HG02759 (cell line): ENCODE data around the gene PTPRT.

ENCODE experiments used
- ATAC-seq: cut with Tn5 transposase; IDR thresholded peaks from one replicate; pipeline ENCODE4 v1.9.1; 2021; ENCODE audit warnings: mild to moderate bottlenecking, moderate library complexity; ENCODE audit not compliant: unreplicated experiment

The PTPRT gene

DNA sequence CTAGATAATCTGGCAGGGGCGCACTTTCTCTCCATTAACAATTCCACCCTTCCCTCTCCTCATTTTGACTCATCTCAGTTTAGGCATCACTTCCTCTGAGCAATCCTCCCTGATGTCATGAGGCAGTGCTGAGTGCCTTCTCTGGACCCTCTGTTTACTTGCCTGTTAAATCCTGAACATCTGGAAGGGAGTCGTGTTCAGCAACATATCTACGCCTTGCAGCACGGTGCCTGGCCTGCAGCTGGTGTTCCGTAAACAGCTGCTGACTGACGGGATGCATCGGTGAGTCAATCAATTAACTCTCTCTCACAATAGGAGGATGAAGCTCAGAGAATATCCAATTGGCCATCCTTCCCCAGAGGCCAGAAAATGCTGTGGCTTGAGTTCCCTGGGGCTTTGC, 613.5 kb downstream of the PTPRT start:
- no peak for ATAC-seq

DNA sequence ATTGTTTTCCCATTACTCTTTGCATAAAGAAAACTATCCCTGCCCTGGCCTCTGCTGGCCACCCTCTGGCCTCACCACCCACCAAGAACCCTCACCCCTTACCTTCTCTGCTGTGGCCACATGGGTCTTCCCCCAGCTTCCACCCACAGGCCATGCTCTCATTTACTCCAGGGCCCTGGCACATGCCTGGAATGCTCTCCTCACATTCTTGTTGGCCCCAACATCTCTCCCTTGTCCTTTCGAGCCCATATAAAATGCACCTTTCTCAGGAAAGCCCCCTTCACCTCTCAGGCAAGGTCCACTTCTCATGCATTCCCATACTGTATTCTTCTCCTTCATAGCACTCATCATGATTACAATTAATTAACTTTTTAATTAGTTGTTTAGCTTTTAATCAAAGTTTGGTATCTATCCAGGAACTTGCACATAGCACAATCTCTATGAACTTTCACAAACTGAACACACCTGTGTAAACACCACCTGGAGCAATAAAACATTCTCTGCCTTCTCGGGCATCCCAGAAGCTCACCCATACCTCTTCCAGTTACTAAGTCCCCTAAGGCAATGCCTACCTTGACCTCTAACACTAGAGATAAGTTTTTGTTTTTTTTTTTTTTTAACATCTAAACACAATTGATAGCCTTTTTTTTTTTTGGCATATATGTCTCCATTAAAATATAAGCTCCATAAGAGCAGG, 617.2 kb downstream of the PTPRT start:
- ATAC-seq, result no peak

DNA sequence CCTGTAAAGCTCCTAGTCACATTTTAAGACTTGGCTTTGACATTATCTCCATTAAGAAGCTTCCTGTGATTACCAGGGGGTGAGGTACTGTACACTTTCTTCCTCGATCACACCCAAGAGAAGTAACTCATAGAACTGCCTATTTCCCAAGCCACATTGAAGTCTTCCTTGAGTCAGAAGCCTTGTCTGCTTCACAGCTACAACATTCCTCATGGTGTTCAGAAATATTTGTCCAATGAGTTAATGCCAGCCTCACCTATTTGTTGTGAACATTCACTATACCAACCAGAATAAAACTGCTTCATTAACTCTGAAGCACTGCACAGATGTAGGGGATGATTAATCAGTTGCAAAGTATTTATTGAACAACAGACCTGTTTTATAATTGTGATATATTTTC, 622.3 kb downstream of the PTPRT start:
- ATAC-seq, result no peak

DNA sequence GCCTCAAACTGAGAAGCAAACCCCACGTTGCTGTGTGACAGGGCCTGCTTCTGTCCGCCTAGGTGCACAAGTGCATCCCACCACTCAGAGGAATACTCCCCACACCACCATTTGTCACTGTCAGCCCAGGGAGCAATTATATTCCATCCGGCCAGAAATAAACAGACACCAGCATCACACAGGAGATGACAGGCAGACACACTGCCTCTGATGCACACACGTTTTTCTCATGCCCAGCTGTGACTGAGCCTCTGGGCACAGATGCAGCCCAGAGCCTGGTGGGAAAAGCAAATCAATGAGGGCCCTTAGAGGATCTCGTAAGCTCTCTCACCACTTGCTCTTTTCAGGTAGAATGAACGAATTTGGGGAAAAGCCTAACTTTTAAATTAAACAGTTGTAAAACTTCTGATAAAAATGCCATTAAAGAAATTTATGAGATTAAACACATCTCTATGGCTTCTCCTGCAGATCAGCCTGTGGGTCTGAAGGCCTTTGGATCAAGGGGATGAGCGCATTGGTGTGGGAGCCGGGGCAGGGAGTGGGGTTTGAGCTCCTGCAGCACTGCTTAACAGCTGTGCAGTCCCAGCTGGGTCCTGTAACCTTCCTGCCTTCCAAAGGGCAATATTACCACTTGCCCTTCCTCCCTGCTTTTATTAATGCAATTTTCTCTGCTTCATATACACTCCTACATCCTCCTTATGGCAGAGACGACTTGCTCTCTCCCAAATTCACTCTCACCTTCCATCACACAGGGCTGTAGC, 624.3 kb downstream of the PTPRT start:
- ATAC-seq, result no peak

DNA sequence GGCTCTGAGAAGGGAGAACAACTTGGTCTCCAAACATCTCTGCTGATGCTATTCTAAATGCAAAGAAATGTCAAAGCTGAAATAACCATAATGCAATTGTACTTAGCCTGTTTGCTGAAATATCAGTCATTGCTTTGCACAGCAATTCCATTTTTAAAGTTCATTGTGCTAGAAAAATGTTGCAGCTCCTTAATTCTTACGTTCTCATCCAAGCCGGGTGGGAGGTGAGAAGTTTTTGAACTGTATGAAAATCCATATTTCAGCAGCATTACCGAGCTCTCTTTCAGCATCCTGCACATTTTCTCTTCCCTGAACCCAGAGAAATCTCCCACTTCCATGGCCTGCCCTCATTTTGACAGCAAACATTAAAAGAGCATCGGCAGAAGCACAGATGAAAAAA, 630.0 kb downstream of the PTPRT start:
- no peak for ATAC-seq

DNA sequence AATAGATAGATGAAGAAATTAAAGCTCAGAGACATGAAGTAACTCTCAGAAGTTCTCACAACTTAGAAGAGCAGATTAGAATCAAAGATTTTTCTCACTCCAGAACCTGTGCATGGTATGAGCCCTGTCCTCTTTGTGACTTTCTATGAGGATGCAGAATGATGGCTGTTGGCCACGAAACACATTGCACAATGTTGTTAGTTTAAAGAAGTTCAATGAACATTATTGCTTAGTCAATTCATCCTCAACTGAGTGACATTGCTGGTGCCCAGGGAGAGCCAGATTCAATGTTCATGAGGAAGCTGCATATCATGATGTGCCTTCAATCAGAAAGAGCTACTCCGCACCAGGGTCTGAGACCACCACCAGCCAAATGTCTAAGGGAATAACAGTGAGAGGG, 633.1 kb downstream of the PTPRT start:
- ATAC-seq, result no peak

DNA sequence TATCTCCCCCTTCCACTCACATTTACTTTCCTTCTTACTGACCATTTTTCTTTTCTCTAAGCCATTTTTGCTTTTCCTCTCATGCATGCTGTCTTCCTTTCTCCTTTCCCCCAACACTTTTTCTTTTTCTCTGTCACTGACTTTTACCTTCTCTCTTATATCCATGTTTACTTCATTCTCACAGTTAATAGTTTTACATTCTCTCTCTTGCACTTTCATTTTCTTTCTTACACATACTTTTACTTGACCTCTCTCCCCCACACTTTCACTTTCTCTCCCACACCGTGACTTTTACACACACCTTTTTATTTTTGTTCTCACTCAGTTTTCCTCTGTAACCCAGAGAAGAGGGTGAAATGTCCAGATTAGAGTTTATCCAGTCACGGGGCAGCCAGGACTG, 636.3 kb downstream of the PTPRT start:
- ATAC-seq, result peak; percentile 61

DNA sequence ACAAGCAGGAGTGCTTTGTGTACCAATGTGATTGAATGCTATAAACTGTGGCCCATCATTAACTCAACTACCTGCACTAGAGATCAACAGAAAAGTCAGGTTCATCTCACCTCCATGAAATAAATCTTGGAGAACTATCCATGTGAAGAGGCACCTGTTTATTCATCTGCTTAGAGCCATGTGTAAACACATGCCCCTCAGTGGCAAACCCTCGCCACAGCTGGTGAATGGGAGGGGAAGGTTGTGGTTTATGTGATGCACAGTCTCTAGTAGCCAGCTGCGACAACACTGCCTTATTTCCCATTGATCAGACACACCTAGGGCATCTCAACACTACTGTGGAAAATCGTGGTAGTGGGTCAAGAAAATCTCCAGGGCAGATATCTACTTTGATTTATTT, 640.2 kb downstream of the PTPRT start:
- no peak for ATAC-seq

DNA sequence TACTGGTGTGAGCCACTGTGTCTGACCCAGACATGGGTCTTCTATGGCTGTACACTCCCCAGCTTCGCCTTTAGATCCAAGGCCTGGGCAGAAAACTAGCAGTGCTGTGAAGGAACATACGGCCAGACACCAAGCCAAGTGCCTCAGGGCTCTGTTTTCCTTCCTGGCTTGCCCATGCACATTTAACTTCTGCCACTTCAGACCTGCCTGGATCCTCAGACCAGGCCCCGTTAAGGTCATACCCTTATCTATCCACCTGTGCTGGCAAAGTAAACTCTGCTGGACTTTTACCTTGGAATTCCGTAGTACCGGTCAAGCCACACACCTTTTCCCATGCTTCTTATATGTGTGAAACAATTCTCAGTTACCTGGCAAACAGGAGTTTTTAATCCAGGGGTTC, 644.8 kb downstream of the PTPRT start:
- ATAC-seq, result no peak

DNA sequence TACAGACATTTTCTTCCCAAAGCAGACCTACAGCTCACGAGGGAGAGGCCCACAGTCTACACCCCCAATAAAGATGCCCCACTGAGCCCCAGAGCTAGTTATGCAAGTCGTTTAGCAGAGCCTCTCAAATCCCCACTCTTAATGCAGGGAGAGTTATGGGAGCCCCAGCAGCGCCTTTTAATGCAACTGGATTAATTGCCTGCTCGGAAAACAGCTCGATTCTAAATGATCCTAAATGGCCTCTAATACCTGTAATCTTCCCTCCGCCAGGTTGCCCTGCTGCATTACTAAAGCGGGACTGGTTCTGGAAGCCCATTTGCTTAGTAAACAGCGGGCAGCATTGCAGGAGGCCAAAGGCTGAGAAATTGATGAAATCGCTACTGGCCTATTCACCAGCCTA, 656.9 kb downstream of the PTPRT start:
- no peak for ATAC-seq

DNA sequence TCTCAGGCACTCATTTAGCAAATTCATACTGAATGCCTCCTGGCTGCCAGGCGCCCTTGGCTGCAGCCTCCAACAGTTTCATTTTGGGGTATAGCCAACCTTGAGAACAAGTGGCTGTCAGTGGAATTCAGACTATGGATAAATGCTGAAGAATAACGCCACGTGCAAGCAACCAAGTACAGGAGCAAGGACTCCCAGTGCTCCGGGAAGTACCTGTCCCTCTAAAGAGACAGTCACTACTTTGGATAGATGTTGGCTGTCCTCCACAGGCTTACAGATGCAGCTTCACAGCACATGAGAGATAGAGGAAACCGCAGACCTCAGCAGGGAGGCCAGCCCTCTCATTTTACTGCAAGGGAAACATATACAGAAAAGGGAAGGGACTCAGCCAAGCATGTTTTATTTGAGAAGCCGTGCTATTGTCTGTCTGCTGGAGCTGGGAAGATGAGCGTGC, 658.2 kb downstream of the PTPRT start:
- ATAC-seq, result no peak

DNA sequence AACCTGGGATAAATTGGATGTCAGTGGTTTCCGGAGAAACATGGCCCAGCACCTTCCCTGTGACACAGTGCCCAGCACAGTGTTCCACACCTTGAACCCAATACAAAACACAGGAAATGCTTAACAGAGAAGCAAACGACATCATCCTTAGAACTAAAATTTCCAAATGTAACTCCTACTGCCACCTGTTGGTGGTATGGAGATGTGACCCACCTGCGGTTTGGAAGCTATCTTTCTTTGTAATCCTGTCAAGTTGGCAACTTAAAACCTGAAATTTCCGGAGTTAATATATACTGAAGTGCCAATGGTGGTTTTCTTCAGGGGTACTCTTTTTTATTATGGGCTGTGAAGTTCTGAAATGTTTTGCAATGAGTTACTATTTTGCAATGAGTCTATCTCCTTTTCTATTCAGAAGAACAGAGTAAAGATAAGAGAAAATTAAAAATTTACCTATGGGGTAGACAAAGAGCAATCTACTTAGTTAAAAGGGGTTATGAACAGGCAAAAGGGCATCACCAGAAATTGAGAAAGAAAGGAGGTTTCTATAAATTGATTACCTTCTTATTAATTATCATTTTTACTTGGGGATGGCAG, 658.8 kb downstream of the PTPRT start:
- ATAC-seq, result no peak

DNA sequence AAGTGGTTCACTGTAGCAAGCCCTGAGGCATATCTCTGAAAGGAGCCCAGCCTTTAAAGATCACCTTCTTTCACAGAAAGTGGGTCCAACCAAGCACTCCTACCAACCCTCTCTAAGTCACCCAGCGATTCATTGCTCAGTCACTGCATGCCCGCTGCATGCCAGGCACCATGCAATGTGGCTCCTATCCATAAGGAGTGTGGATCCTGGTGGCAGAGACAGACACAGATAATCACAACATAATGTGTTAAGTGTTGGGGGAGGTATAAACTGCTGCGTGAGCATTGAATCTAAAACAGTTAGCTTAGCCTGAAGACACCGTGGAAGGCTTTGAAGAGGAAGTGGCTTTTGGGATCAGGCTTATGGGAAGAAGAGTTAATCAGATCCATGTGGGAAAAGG, 659.5 kb downstream of the PTPRT start:
- ATAC-seq, result no peak

DNA sequence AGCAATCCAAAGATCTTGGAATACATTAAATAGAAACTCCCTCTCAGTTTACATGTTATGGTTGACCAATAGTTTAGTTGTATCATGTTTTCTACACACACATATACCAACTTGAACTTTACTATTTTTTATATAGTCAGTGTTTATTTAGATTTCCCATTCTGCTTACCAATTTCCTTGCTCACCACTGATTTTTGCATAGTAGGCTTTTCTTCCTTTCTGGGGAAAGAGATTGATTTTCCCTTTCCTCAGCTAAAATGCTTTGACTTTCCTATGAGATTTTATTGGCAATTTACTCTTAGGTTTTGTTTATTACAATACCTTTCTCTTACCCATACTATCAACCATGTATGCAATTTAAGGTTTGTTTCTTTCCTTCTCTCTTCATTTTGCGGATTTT, 665.6 kb downstream of the PTPRT start:
- ATAC-seq, result no peak

DNA sequence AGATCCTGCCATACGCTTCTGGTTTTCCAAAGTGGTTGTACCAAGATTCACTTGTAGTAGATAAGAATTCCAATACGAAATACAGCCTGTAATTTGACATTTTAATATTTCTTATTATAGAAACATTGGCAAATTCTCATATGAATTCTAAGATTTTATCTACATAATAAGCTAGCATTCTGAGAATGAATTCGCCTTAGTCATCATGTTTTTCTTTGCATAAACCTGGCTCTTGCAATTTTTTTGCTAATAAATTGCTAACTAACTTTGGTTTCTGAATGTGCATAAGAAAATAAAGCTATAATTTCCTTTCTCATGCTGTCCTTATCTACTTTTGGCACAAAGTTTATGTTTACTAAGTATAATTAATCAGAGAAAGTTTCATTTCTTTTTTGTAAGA, 673.0 kb downstream of the PTPRT start:
- no peak for ATAC-seq

DNA sequence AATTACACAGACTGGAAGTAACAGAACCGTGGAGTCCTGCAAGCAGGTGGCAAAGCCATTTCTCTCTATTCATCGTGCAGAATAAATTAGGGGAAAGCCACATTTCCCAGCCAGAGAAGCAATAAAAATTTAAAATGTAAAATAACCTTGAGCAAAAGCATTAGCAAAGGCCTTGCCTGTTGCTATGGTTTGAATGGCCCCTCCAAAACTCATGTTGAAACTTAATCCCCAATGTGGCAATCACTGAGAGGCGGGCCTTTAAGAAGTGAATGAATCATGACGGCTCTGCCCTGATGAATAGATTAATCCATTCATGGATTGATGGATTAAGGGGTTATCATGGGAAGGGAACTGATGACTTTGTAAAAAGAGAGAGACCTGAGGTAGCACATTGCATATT, 679.0 kb downstream of the PTPRT start:
- ATAC-seq, result no peak

DNA sequence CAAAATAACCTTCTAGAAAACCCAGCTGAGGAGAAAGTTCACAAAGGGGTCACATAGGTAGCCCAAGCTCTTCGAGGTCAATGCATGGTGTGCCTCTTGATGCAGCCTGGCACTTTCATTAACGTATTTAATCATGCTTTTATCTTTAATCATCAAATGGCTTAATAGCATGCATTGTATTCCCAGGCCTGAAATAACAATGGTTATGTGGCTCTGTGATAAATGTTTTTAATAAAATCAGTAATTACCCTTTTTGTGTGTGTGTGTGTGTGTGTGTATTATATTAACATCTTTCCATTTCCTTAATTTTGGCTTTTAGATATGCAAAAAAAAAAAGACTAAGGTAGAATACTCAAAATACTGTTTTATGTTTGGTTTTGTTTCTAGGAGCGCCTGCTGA, 681.8 kb downstream of the PTPRT start:
- no peak for ATAC-seq

DNA sequence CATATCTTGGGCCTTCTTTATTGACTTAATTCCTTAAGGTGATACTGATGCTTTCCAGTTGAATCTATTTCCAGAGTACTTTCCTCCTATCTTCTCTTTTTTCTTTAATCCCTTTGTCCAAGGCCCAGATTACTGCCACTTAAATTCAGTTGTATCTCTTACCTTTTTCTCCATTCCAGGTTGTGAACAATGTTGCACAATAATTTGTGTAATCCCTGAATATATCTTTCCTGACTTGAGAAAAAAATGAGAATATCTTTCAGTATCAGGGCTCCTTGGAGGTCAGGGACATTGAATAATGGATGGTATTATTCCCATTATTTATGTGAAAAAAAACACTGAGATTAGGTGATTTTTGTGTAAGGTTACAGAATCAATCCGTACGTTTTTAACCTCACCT, 683.3 kb downstream of the PTPRT start:
- ATAC-seq, result no peak

DNA sequence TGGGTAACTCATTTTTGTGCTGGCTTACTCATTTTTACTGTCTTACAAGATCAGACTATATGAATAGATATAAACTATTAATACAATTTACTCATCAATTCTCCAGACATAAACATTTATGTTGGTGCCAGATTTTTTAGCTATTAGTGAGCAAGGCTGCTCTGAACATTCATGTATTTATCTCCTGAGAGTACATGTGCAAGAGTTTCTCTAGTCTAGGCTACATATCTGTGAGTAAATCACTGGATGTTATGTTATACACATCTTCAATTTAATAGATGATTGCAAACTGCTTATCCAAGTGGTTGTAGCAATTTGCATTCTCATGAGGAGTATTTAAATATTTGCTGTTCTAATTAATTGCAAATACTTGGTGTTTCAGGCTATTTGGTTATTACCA, 687.1 kb downstream of the PTPRT start:
- ATAC-seq, result no peak

DNA sequence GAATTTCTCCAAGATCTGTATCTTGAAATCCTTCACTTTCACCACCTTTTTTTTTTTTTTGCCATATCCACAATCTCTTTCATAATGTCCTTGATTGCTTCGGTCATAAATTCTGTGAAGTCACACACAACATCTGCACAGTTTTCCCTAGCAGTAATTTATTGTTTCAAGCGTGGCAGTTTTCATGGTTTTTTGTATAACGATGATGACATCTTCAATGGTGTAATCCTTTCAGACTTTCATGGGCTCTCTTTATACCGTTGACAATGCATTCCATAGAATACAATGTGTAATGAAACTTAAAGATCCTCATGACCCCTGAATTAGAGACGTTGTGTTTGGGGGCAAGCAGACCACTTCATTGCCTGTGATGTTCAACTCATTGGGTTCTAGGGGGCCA, 693.1 kb downstream of the PTPRT start:
- no peak for ATAC-seq

DNA sequence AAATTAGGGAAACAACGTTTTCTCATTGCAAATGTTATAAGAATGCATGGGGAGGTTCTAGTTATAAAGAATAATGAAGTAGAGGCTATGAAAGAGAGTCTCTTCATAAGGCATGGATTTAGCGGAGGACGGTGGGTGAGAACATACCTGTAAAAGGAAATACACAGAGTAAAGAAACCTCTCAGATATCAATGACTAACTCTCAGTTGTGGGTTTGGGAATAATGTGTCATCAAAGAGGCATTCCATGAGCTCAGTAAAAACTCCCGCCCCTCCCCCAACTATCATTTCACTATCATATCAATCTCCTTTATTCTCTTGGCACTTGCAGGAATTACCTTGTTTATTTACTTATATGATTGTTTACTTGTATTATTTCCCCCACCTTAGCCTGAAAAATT, 695.4 kb downstream of the PTPRT start:
- ATAC-seq, result no peak

DNA sequence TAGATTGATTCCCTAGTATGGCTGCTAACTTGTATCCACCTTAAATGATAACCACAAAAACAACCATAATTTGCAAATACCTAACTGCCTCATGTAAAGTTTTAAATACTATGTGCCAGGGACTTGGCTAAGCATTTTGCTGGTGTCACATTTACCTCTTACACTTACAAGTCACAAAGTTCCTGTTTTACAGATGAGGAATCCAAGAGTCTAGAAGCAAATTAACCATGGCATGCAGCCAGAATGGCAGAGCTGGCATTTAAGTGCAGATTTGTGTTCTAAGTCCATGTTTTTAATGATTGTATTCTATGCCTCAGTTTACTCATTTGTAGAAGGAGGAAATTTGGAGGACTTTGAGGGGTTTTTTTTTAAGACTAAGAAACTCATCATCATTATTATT, 696.7 kb downstream of the PTPRT start:
- no peak for ATAC-seq
